K562 (cell line): ENCODE data around the gene ZBED2. TPM values are rescaled to one million over a fixed set of nuclear protein-coding genes. Genes with fewer than 3 reads are reported as not detected.

Experiments
- ATAC-seq: fragments of 200-7000 bp; cut with Tn5 transposase; 3 replicates; pipeline ENCODE4 v1.9.1; 2020; ENCODE audit warnings: moderate library complexity
- BruUV-seq: library from RNA; stranded (reverse); fragments of 400-500 nt; replicated peaks from 2 replicates; lab custom pipeline; 2021; lab: Mats Ljungman, UMichigan
- CTCF ChIA-PET: fragments of 300-600 bp; formaldehyde crosslinking; extraction: SDS; loops from one replicate; lab custom pipeline; 2021; ENCODE audit warnings: low intra/inter-chr PET ratio; lab: Yijun Ruan, JAX
- POLR2A ChIA-PET: fragments of 300-600, 350-650 bp; sonication (Branson Sonifier 250); formaldehyde crosslinking; extraction: SDS; loops from one replicate; lab custom pipeline; 2021; ENCODE audit warnings: antibody characterized with exemption, inconsistent platforms; lab: Yijun Ruan, JAX
- DNase-seq, 4 experiments: peaks; one replicate each; pipeline versions ENCODE4 v3.0.0 to v3.0.0-alpha.2; 2011 to 2018; ENCODE audit warnings: low spot score in 3 of 4, mixed read lengths in 3 of 4; ENCODE audit errors: extremely low read depth in 1 of 4
- FAIRE-seq: peaks from 2 replicates; lab custom pipeline; 2011; peaks lifted over from hg19 to GRCh38; lab: Jason Lieb, UNC
- H2AFZ ChIP-seq: 2 replicates; pipeline ENCODE4 v1.6.0; 2011; ENCODE audit warnings: low read depth, low read length, control low read depth, inconsistent platforms
- H3K27ac ChIP-seq: fragments of 200-600 bp; 3 replicates; pipeline ENCODE4 v1.8.0; 2011; ENCODE audit warnings: low read depth, mild to moderate bottlenecking, control low read depth, inconsistent platforms, low read length, moderate library complexity, mixed read lengths; ENCODE audit errors: extremely low read depth
- H3K27me3 ChIP-seq, 2 experiments: fragments of 300-600 bp in 1 of 2; 2 replicates in 1 of 2; 3 replicates in 1 of 2; pipeline versions ENCODE4 v1.6.0 to v1.8.0; 2011; ENCODE audit warnings: inconsistent platforms in 2 of 2, low read length in 2 of 2, mild to moderate bottlenecking in 1 of 2, mixed read lengths in 1 of 2, moderate library complexity in 1 of 2; ENCODE audit not compliant: control insufficient read depth in 2 of 2, insufficient read depth in 2 of 2
- H3K36me3 ChIP-seq: fragments of 300-600 bp; 3 replicates; pipeline ENCODE4 v1.8.0; 2011; ENCODE audit warnings: mild to moderate bottlenecking, low read length, inconsistent platforms; ENCODE audit not compliant: control insufficient read depth, insufficient read depth
- H3K4me1 ChIP-seq, 2 experiments: fragments of 200-600 bp in 1 of 2; replicated peaks in 1 of 2; 2 replicates in 1 of 2; 3 replicates in 1 of 2; pipeline versions ENCODE4 v1.5.1 to v1.8.0; 2011; ENCODE audit warnings: inconsistent platforms in 2 of 2, low read length in 2 of 2, mild to moderate bottlenecking in 1 of 2, mixed read lengths in 1 of 2, moderate library complexity in 1 of 2; ENCODE audit not compliant: control insufficient read depth in 2 of 2, insufficient read depth in 2 of 2
- H3K4me2 ChIP-seq: 2 replicates; pipeline ENCODE4 v1.6.1; 2011; ENCODE audit warnings: low read length, control low read depth, inconsistent platforms, mixed read lengths; ENCODE audit not compliant: insufficient read depth
- H3K4me3 ChIP-seq: fragments of 200-600 bp; sonication (generic), shearing (Covaris generic); 2 replicates; pipeline ENCODE4 v1.5.1; 2016; ENCODE audit warnings: control low read depth, inconsistent platforms
- H3K79me2 ChIP-seq: fragments of 200-600 bp; 3 replicates; pipeline ENCODE4 v1.8.0; 2011; ENCODE audit warnings: low read length, inconsistent platforms; ENCODE audit not compliant: control insufficient read depth, insufficient read depth
- H3K9ac ChIP-seq, 2 experiments: 2 replicates each; pipeline versions ENCODE4 v1.6.0 to v1.6.1; 2011; ENCODE audit warnings: low read depth in 2 of 2, low read length in 2 of 2, control low read depth in 1 of 2, inconsistent platforms in 1 of 2, mild to moderate bottlenecking in 1 of 2, mixed read lengths in 1 of 2; ENCODE audit not compliant: insufficient read depth in 1 of 2
- H3K9me1 ChIP-seq: one replicate; pipeline ENCODE4 v1.6.0; 2011; ENCODE audit warnings: inconsistent platforms, mild to moderate bottlenecking, low read length, moderate library complexity; ENCODE audit not compliant: control insufficient read depth, insufficient read depth
- H3K9me3 ChIP-seq: replicated peaks from 2 replicates; pipeline ENCODE4 v1.5.1; 2011; ENCODE audit warnings: low read depth, low read length, inconsistent platforms; ENCODE audit not compliant: control insufficient read depth, insufficient read depth
- H4K20me1 ChIP-seq: replicated peaks from 2 replicates; pipeline ENCODE4 v1.6.1; 2011; ENCODE audit warnings: low read length, inconsistent platforms, mixed read lengths; ENCODE audit not compliant: control insufficient read depth, insufficient read depth
- MECOM ChIP-seq: fragments of 250-450 bp; sonication (Bioruptor Pico); IDR thresholded peaks from 2 replicates; pipeline ENCODE4 v1.8.0; 2022; ENCODE audit warnings: inconsistent platforms
- SAP30 ChIP-seq: fragments of 200-600 bp; sonication (generic); IDR thresholded peaks from 2 replicates; pipeline ENCODE4 v1.6.1; 2012; ENCODE audit warnings: borderline replicate concordance, low read depth, mild to moderate bottlenecking, moderate library complexity, low read length, control low read depth, inconsistent platforms; ENCODE audit not compliant: insufficient read depth, poor library complexity, severe bottlenecking
- SIX5 ChIP-seq, 2 experiments: IDR thresholded peaks; 2 replicates each; pipeline ENCODE4 v1.6.1; 2011; ENCODE audit warnings: low read length in 2 of 2, borderline replicate concordance in 1 of 2, low read depth in 1 of 2, mild to moderate bottlenecking in 1 of 2, moderate library complexity in 1 of 2; ENCODE audit not compliant: insufficient read depth in 1 of 2
- ZNF212 ChIP-seq: fragments of 450-650 bp; formaldehyde crosslinking; IDR thresholded peaks from 2 replicates; pipeline ENCODE4 v1.4.0; 2020; ENCODE audit warnings: mild to moderate bottlenecking
- ZNF3 ChIP-seq: fragments of 250-450 bp; sonication (Bioruptor Pico); IDR thresholded peaks from 2 replicates; pipeline ENCODE4 v1.5.0; 2021; ENCODE audit warnings: mild to moderate bottlenecking, moderate library complexity
- ZNF79 ChIP-seq: fragments of 250-450 bp; sonication (Bioruptor Pico); IDR thresholded peaks from 2 replicates; pipeline ENCODE4 v1.4.0; 2020; ENCODE audit warnings: low read depth, mild to moderate bottlenecking, moderate library complexity
- WGBS: fragments of 100-300 bp; shearing (Covaris generic); methylation state at CpG from one replicate; pipeline ENCODE4 v1.1.6; 2016; ENCODE audit warnings: low coverage, mixed read lengths; ENCODE audit not compliant: insufficient coverage; ENCODE audit errors: missing lambda C conversion rate; 5-methylcytosine and 5-hydroxymethylcytosine counted together
- in situ Hi-C: fragments of 300-500 bp; cut with MboI; formaldehyde crosslinking; loops from 4 replicates; pipeline ENCODE4 v1.15.0; 2018; ENCODE audit warnings: inconsistent platforms, mixed read lengths
- intact Hi-C: fragments of 100-400 bp; cut with micrococcal nuclease; formaldehyde crosslinking; loops from 2 replicates; pipeline ENCODE4 v1.14.2; 2022
- polyA plus RNA-seq, 8 experiments: library from polyadenylated mRNA; depleted of rRNA in 4 of 8; stranded (reverse) in 5 of 8; unstranded in 3 of 8; fragments of >200 nt; fragmentation: Nextera tagmentation in 2 of 8; fragmentation: Illumina TruSeq in 1 of 8; extraction: Ambion mirVana in 2 of 8; extraction: Trizol in 1 of 8; gene quantifications; 2 replicates each; pipeline versions ENCODE4 v1.2.1 to v1.2.3, GENCODE V29; 2011 to 2014; ENCODE audit warnings: inconsistent platforms in 1 of 8, missing spikeins in 1 of 8
- total RNA-seq, 7 experiments: library from RNA; depleted of rRNA in 6 of 7; stranded (reverse); fragments of >200 nt in 6 of 7; fragmentation: Illumina TruSeq in 2 of 7; extraction: Trizol in 2 of 7; gene quantifications; 2 replicates each; pipeline versions ENCODE4 v1.2.1 to v1.2.3, GENCODE V29; 2011 to 2021; ENCODE audit warnings: low replicate concordance in 1 of 7
- TF ChIP-seq, protein P1 (sequence below), 3 experiments: IDR thresholded peaks in 2 of 3; conservative IDR thresholded peaks in 1 of 3; 2 replicates each; pipeline ENCODE4 v1.5.1; 2011 to 2012; ENCODE audit warnings: low read length in 3 of 3, mild to moderate bottlenecking in 3 of 3, control low read depth in 2 of 3, improper control_type of control experiment in 1 of 3, inconsistent platforms in 1 of 3, low read depth in 1 of 3, mixed read lengths in 1 of 3, moderate library complexity in 1 of 3; ENCODE audit not compliant: insufficient read depth in 2 of 3
- TF ChIP-seq, protein P2 (sequence below), 2 experiments: fragments of 450-650 bp; formaldehyde crosslinking in 1 of 2; IDR thresholded peaks; 2 replicates each; pipeline versions ENCODE4 v1.4.0 to v1.6.1; 2014 to 2020; ENCODE audit warnings: mild to moderate bottlenecking in 2 of 2, borderline replicate concordance in 1 of 2, low read depth in 1 of 2

The ZBED2 gene
- total and polyA plus RNA-seq, 9 of the 15 experiments (the other 6 are each of a cell fraction or from before 2014, with no cell fraction given) = 0.11 TPM; not detected in 8

- TF ChIP-seq, protein P1, sequence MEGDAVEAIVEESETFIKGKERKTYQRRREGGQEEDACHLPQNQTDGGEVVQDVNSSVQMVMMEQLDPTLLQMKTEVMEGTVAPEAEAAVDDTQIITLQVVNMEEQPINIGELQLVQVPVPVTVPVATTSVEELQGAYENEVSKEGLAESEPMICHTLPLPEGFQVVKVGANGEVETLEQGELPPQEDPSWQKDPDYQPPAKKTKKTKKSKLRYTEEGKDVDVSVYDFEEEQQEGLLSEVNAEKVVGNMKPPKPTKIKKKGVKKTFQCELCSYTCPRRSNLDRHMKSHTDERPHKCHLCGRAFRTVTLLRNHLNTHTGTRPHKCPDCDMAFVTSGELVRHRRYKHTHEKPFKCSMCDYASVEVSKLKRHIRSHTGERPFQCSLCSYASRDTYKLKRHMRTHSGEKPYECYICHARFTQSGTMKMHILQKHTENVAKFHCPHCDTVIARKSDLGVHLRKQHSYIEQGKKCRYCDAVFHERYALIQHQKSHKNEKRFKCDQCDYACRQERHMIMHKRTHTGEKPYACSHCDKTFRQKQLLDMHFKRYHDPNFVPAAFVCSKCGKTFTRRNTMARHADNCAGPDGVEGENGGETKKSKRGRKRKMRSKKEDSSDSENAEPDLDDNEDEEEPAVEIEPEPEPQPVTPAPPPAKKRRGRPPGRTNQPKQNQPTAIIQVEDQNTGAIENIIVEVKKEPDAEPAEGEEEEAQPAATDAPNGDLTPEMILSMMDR (IDR thresholded peaks at IDR 0.05 in 2 of 3, conservative IDR thresholded peaks at IDR 0.05 in 1 of 3; ENCODE audit: insufficient read depth in 2 of 3, low read depth in 1 of 3, low read length in 3 of 3) = no peak
- TF ChIP-seq ZNF3 (CRISPR knock-in tag) = no peak
Observed at GRCh38 chr3:111581403-111582119, 13.6 kb downstream of the ZBED2 start (continued).

- no peaks in the 10 kb centered on the region for H3K4me1 ChIP-seq
- H3K4me3 ChIP-seq = no peak overlapping the region
- H4K20me1 ChIP-seq = no peaks in the 10 kb centered on the region
- no peaks in the 10 kb centered on the region for H3K79me2 ChIP-seq
- H3K4me2 ChIP-seq = no peak overlapping the region
- no peaks in the 10 kb centered on the region for H3K9me1 ChIP-seq
- no peak overlapping the region for H3K27ac ChIP-seq
- FAIRE-seq (no peak), DNase-seq (no peak), ATAC-seq (no peak)
- WGBS = 7% methylated on average over 5 of the region's 5 CpGs
- no TSS peak for BruUV-seq
- no peak overlapping the region for H3K9ac ChIP-seq
- intact Hi-C loops = no loop called here
- ChIA-PET CTCF (no interaction called here), POLR2A (no interaction called here)
- in situ Hi-C loops = no loop called here
- no peaks in the 10 kb centered on the region for H3K9me3 ChIP-seq
- no peaks in the 10 kb centered on the region for H3K27me3 ChIP-seq
- H3K36me3 ChIP-seq = no peaks in the 10 kb centered on the region
- no peak overlapping the region for H2AFZ ChIP-seq
- TF ChIP-seq SAP30 (no peak), SIX5 (IDR thresholded peaks at IDR 0.05; ENCODE audit: borderline replicate concordance in 1 of 2, insufficient read depth in 1 of 2, low read depth in 1 of 2, low read length in 2 of 2) (no peak), ZNF212 (no peak), MECOM (CRISPR knock-in tag) (no peak), ZNF79 (CRISPR knock-in tag) (no peak)
- TF ChIP-seq, protein P2, sequence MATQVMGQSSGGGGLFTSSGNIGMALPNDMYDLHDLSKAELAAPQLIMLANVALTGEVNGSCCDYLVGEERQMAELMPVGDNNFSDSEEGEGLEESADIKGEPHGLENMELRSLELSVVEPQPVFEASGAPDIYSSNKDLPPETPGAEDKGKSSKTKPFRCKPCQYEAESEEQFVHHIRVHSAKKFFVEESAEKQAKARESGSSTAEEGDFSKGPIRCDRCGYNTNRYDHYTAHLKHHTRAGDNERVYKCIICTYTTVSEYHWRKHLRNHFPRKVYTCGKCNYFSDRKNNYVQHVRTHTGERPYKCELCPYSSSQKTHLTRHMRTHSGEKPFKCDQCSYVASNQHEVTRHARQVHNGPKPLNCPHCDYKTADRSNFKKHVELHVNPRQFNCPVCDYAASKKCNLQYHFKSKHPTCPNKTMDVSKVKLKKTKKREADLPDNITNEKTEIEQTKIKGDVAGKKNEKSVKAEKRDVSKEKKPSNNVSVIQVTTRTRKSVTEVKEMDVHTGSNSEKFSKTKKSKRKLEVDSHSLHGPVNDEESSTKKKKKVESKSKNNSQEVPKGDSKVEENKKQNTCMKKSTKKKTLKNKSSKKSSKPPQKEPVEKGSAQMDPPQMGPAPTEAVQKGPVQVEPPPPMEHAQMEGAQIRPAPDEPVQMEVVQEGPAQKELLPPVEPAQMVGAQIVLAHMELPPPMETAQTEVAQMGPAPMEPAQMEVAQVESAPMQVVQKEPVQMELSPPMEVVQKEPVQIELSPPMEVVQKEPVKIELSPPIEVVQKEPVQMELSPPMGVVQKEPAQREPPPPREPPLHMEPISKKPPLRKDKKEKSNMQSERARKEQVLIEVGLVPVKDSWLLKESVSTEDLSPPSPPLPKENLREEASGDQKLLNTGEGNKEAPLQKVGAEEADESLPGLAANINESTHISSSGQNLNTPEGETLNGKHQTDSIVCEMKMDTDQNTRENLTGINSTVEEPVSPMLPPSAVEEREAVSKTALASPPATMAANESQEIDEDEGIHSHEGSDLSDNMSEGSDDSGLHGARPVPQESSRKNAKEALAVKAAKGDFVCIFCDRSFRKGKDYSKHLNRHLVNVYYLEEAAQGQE (IDR thresholded peaks at IDR 0.05; ENCODE audit: borderline replicate concordance) = no peak
- TF ChIP-seq, protein P2 (CRISPR knock-in tag; IDR thresholded peaks at IDR 0.05; ENCODE audit: low read depth) = no peak
Observed at GRCh38 chr3:111579495-111579894, 15.7 kb downstream of the ZBED2 start.
